NB4 (cell line): ENCODE data around the gene GRAMD1C.

ENCODE experiments used
- DNase-seq: peaks from one replicate; pipeline ENCODE4 v3.0.0; 2010; ENCODE audit warnings: low read depth
- H3K4me3 ChIP-seq: one replicate; pipeline ENCODE4 v1.5.1; 2011; ENCODE audit warnings: mild to moderate bottlenecking, low read depth, low read length, moderate library complexity
- CTCF ChIP-seq: IDR thresholded peaks from one replicate; pipeline ENCODE4 v1.5.1; 2012; ENCODE audit warnings: low read depth, low read length
- MAX ChIP-seq: IDR thresholded peaks from 2 replicates; pipeline ENCODE4 v1.6.1; 2011; ENCODE audit warnings: low read depth, low read length
- MYC ChIP-seq: IDR thresholded peaks from 2 replicates; pipeline ENCODE4 v1.6.1; 2011; ENCODE audit warnings: low read depth, low read length
- POLR2A ChIP-seq: IDR thresholded peaks from 2 replicates; pipeline ENCODE4 v1.6.1; 2011; ENCODE audit warnings: mild to moderate bottlenecking; ENCODE audit not compliant: insufficient read length; ENCODE audit errors: extremely low read depth

The GRAMD1C gene

GRCh38 chr3:113873293-113873692 is 34.7 kb downstream of the GRAMD1C start:
- no peak overlapping the region for H3K4me3 ChIP-seq
- DNase-seq, result no peak
- TF ChIP-seq MYC, result no peak
- TF ChIP-seq CTCF, result no peak
- no peak for TF ChIP-seq POLR2A
- TF ChIP-seq MAX, result no peak

GRCh38 chr3:113873814-113874526 is 35.4 kb downstream of the GRAMD1C start:
- DNase-seq, result no peak
- TF ChIP-seq MAX (no peak), POLR2A (no peak), MYC (no peak), CTCF (no peak)
- H3K4me3 ChIP-seq, result no peak overlapping the region

GRCh38 chr3:113878403-113878802 is 39.8 kb downstream of the GRAMD1C start:
- TF ChIP-seq MAX (no peak), CTCF (no peak), MYC (no peak), POLR2A (no peak)
- H3K4me3 ChIP-seq, result no peak overlapping the region
- DNase-seq, result no peak

GRCh38 chr3:113885050-113885449 is 46.5 kb downstream of the GRAMD1C start:
- TF ChIP-seq CTCF (no peak), MAX (no peak), POLR2A (no peak), MYC (no peak)
- DNase-seq, result no peak
- no peak overlapping the region for H3K4me3 ChIP-seq

- TF ChIP-seq MYC (no peak), CTCF (no peak), POLR2A (no peak), MAX (no peak)
- H3K4me3 ChIP-seq, result no peak overlapping the region
- DNase-seq, result peak; percentile 4
Observed at GRCh38 chr3:113890256-113890900, 51.8 kb downstream of the GRAMD1C start.

GRCh38 chr3:113894927-113895326 is 56.3 kb downstream of the GRAMD1C start:
- TF ChIP-seq MYC, result no peak
- no peak for TF ChIP-seq POLR2A
- TF ChIP-seq MAX, result no peak
- TF ChIP-seq CTCF, result no peak
- no peak overlapping the region for H3K4me3 ChIP-seq
- no peak for DNase-seq
